Measurements from ENCODE around the gene CDK6. TPM values are rescaled to one million over a fixed set of nuclear protein-coding genes. Genes with fewer than 3 reads are reported as not detected.

The CDK6 gene
- total and polyA plus RNA-seq, 9 of the 15 experiments (the other 6 are each of a cell fraction or from before 2014, with no cell fraction given) = 7.6 to 109 (median 44.4) TPM

DNA sequence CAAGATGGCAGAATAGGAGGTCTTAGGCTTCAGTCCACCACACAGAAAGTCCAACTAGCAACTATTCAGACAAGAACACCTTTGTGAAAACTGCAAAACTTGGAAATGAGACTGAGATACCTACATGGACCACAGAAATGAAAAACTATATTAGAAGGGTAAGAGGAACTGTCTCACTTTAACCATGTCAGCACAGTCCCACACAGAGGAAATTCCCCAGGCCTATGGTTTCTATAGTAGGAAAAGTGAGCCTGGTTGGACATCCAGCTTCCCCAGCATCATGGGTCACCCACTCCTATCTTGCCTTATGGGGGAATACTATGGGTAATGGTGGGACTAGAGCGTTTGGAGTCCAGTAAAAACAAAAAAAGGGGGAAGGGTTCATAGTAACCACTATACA lies 38.8 kb upstream of the CDK6 start (continued):
- TF ChIP-seq ZNF263 (CRISPR knock-in tag; IDR thresholded peaks at IDR 0.05; ENCODE audit: borderline replicate concordance) = no peak
- TF ChIP-seq NR3C1 (CRISPR knock-in tag; IDR thresholded peaks at IDR 0.05) = no peak
- TF ChIP-seq NELFE (IDR thresholded peaks at IDR 0.05; ENCODE audit: insufficient read depth, insufficient read length) = no peak

DNA sequence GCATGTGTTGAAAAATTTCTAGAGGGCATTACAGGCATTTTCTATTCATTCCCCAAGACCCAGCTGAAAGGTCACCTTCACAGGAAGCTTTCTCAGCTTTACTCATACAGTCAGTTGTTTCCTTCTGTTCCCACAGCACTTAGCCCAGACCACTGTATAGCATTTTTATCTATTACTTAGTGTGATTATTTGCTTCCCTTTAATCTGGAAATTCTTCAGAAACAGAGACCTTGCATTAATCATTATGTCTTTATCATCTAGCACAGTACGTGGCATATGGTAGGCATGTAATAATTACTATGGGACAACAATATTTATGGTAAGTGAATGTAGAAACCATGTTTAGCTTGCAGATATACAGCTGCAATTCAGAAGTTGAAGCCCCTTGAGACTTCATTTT lies 38.2 kb upstream of the CDK6 start:
- H3K9me3 ChIP-seq (replicated peaks; ENCODE audit: control insufficient read depth, insufficient read depth, low read depth, low read length) = no peaks in the 10 kb centered on the region
- POLR2A ChIA-PET = interaction anchor here (0.6 kb wide), 1 partner anchor 12 kb away, joined by 4 read pairs; no protein-coding TSS in a partner anchor
- DNase-seq (ENCODE audit: extremely low read depth in 1 of 4, low spot score in 3 of 4) (no peak), ATAC-seq (no peak), FAIRE-seq (no peak)
- H3K9ac ChIP-seq (ENCODE audit: insufficient read depth in 1 of 2, low read depth in 2 of 2, low read length in 2 of 2) = no peak overlapping the region
- no TSS peak for BruUV-seq (replicated peaks)
- no peaks in the 10 kb centered on the region for H3K79me2 ChIP-seq (ENCODE audit: control insufficient read depth, insufficient read depth, low read length)
- H3K4me3 ChIP-seq = no peak overlapping the region
- 0 out of 2 replicates have a peak, but pooled peaks have one; percentile 15 for TF ChIP-seq CBFA2T3 (IDR thresholded peaks at IDR 0.05)
- no peak for TF ChIP-seq TCFL5 (CRISPR knock-in tag; conservative IDR thresholded peaks at IDR 0.05)
- no peak overlapping the region for H3K27ac ChIP-seq (ENCODE audit: extremely low read depth, low read depth, low read length)
- WGBS (ENCODE audit: insufficient coverage, low coverage, missing lambda C conversion rate) = 20% methylated on average over 1 of the region's 1 CpG
- no peak overlapping the region for H2AFZ ChIP-seq (ENCODE audit: low read depth, low read length)
- H3K9me1 ChIP-seq (ENCODE audit: control insufficient read depth, insufficient read depth, low read length) = no peaks in the 10 kb centered on the region
- no peak overlapping the region for H3K4me2 ChIP-seq (ENCODE audit: insufficient read depth, low read length)
- H3K27me3 ChIP-seq (ENCODE audit: control insufficient read depth in 2 of 2, insufficient read depth in 2 of 2, low read length in 2 of 2) = no peaks in the 10 kb centered on the region
- H3K36me3 ChIP-seq (ENCODE audit: control insufficient read depth, insufficient read depth, low read length) = no peaks in the 10 kb centered on the region
- in situ Hi-C loops (cut with MboI) = no loop called here
- H4K20me1 ChIP-seq (replicated peaks; ENCODE audit: control insufficient read depth, insufficient read depth, low read length) = no peaks in the 10 kb centered on the region
- peaks cover 0 to 6% of the 10 kb centered on the region in 2 experiments; a peak in 1 of 5 replicates for H3K4me1 ChIP-seq (replicated peaks in 1 of 2; ENCODE audit: control insufficient read depth in 2 of 2, insufficient read depth in 2 of 2, low read length in 2 of 2)
- CTCF ChIA-PET (ENCODE audit: low intra/inter-chr PET ratio) = no interaction called here
- intact Hi-C loops (cut with micrococcal nuclease) = no loop called here

DNA sequence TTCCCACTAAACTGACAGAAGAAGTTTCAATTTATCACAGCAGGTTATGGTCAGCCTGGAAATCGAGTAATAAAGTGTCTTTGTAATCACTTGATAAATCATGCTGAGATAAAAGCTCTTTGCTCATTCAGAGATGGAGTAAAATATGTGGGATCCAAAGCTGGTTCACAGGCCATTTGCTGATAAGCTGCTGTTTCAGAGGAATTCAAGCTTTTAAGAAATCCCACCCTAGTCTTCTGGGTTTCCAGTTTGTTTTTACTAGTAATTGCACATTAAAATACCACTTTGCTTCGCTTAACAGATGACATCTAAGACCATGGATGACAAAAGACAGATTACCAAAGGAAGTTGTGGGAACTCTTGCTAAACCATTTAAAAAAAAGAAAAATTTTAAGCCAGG lies 37.4 kb upstream of the CDK6 start:
- TF ChIP-seq ZNF165 (CRISPR knock-in tag; IDR thresholded peaks at IDR 0.05; ENCODE audit: borderline replicate concordance) = no peak
- TF ChIP-seq, protein P1, sequence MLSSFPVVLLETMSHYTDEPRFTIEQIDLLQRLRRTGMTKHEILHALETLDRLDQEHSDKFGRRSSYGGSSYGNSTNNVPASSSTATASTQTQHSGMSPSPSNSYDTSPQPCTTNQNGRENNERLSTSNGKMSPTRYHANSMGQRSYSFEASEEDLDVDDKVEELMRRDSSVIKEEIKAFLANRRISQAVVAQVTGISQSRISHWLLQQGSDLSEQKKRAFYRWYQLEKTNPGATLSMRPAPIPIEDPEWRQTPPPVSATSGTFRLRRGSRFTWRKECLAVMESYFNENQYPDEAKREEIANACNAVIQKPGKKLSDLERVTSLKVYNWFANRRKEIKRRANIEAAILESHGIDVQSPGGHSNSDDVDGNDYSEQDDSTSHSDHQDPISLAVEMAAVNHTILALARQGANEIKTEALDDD (IDR thresholded peaks at IDR 0.05) = peak; percentile 41; the same call in 1 of the 2 replicates
- H3K9me3 ChIP-seq (replicated peaks; ENCODE audit: control insufficient read depth, insufficient read depth, low read depth, low read length) = no peaks in the 10 kb centered on the region
- ATAC-seq (no peak), DNase-seq (ENCODE audit: extremely low read depth in 1 of 4, low spot score in 3 of 4) (no peak), FAIRE-seq (no peak)
- ChIA-PET CTCF (ENCODE audit: low intra/inter-chr PET ratio) (no interaction called here), POLR2A (no interaction called here)
- H3K27ac ChIP-seq (ENCODE audit: extremely low read depth, low read depth, low read length) = no peak overlapping the region
- H3K4me1 ChIP-seq (replicated peaks in 1 of 2; ENCODE audit: control insufficient read depth in 2 of 2, insufficient read depth in 2 of 2, low read length in 2 of 2) = peaks cover 0 to 6% of the 10 kb centered on the region in 2 experiments; a peak in 1 of 5 replicates
- no peaks in the 10 kb centered on the region for H3K79me2 ChIP-seq (ENCODE audit: control insufficient read depth, insufficient read depth, low read length)
- 7% methylated on average over 2 of the region's 2 CpGs for WGBS (ENCODE audit: insufficient coverage, low coverage, missing lambda C conversion rate)
- H3K9ac ChIP-seq (ENCODE audit: insufficient read depth in 1 of 2, low read depth in 2 of 2, low read length in 2 of 2) = no peak overlapping the region
- no TSS peak for BruUV-seq (replicated peaks)
- H3K4me3 ChIP-seq = no peak overlapping the region
- H3K9me1 ChIP-seq (ENCODE audit: control insufficient read depth, insufficient read depth, low read length) = no peaks in the 10 kb centered on the region
- H3K27me3 ChIP-seq (ENCODE audit: control insufficient read depth in 2 of 2, insufficient read depth in 2 of 2, low read length in 2 of 2) = no peaks in the 10 kb centered on the region
- no peaks in the 10 kb centered on the region for H3K36me3 ChIP-seq (ENCODE audit: control insufficient read depth, insufficient read depth, low read length)
- H3K4me2 ChIP-seq (ENCODE audit: insufficient read depth, low read length) = no peak overlapping the region
- in situ Hi-C loops (cut with MboI) (no loop called here), intact Hi-C loops (cut with micrococcal nuclease) (no loop called here)
- H4K20me1 ChIP-seq (replicated peaks; ENCODE audit: control insufficient read depth, insufficient read depth, low read length) = no peaks in the 10 kb centered on the region
- no peak overlapping the region for H2AFZ ChIP-seq (ENCODE audit: low read depth, low read length)

Measured in K562 (cell line).